HG03108 (cell line): ENCODE data around the gene KRTAP13-3.

Experiments used
- ATAC-seq: cut with Tn5 transposase; IDR thresholded peaks from one replicate; pipeline ENCODE4 v1.9.1; 2021; ENCODE audit warnings: moderate library complexity; ENCODE audit not compliant: unreplicated experiment

Gene KRTAP13-3

GRCh38 chr21:30425826-30426225 is at the start of gene KRTAP13-3:
Gene KRTAP13-3 (minus strand): TSS chr21:30425926. CDS start chr21:30425912, 14 bp downstream.
- ATAC-seq: no peak

- no peak for ATAC-seq
Measured at GRCh38 chr21:30468900-30469714, 43.4 kb upstream of the KRTAP13-3 start.

GRCh38 chr21:30463713-30464112 is 38.0 kb upstream of the KRTAP13-3 start:
- ATAC-seq: no peak

GRCh38 chr21:30448514-30448913 is 22.8 kb upstream of the KRTAP13-3 start:
- no peak for ATAC-seq

- no peak for ATAC-seq
Measured at GRCh38 chr21:30447056-30447455, 21.3 kb upstream of the KRTAP13-3 start.

- no peak for ATAC-seq
Measured at GRCh38 chr21:30444204-30444603, 18.5 kb upstream of the KRTAP13-3 start.

- ATAC-seq: no peak
Measured at GRCh38 chr21:30443226-30443625, 17.5 kb upstream of the KRTAP13-3 start.

GRCh38 chr21:30439975-30440374 is 14.2 kb upstream of the KRTAP13-3 start, which contains the start of gene KRTAP15-1:
Gene KRTAP15-1 (plus strand): TSS chr21:30440275. CDS start chr21:30440328, 53 bp downstream.
- ATAC-seq: no peak

- ATAC-seq: no peak
Measured at GRCh38 chr21:30437010-30437565, 11.4 kb upstream of the KRTAP13-3 start.

GRCh38 chr21:30434033-30434631 is 8.4 kb upstream of the KRTAP13-3 start:
- no peak for ATAC-seq

GRCh38 chr21:30430170-30430655 is 4.5 kb upstream of the KRTAP13-3 start, which contains the start of gene KRTAP13-4:
Gene KRTAP13-4 (plus strand): TSS chr21:30430220. CDS start chr21:30430276, 56 bp downstream.
- no peak for ATAC-seq

GRCh38 chr21:30426731-30427130 is 1.0 kb upstream of the KRTAP13-3 start:
- no peak for ATAC-seq

GRCh38 chr21:30415993-30416392 is 9.7 kb downstream of the KRTAP13-3 start:
- no peak for ATAC-seq

GRCh38 chr21:30408782-30409494 is 16.8 kb downstream of the KRTAP13-3 start:
- ATAC-seq: no peak

GRCh38 chr21:30395731-30396130 is 30.0 kb downstream of the KRTAP13-3 start, which contains the start of gene KRTAP13-1:
Gene KRTAP13-1 (plus strand): TSS chr21:30396031. CDS start chr21:30396087, 56 bp downstream.
- no peak for ATAC-seq

GRCh38 chr21:30391492-30392025 is 34.2 kb downstream of the KRTAP13-3 start:
- no peak for ATAC-seq

GRCh38 chr21:30382201-30382600 is 43.5 kb downstream of the KRTAP13-3 start:
- ATAC-seq: no peak
